Smooth muscle cell (in vitro differentiated cells): Measurements from ENCODE around the gene SORL1. TPM values are rescaled to one million over a fixed set of nuclear protein-coding genes. Genes with fewer than 3 reads are reported as not detected.

Experiments
- DNase-seq: peaks from one replicate; lab custom pipeline; 2025; ENCODE audit not compliant: unreplicated experiment; lab: John Stamatoyannopoulos, UW
- H2AFZ ChIP-seq: fragments of 200-600 bp; sonication (generic); 2 replicates; pipeline ENCODE4 v1.6.0; 2016; ENCODE audit warnings: antibody characterized with exemption, low read depth, mild to moderate bottlenecking
- H3F3A ChIP-seq: fragments of 200-600 bp; sonication (generic); 2 replicates; pipeline ENCODE4 v1.6.0; 2017; ENCODE audit warnings: antibody characterized with exemption, low read depth
- H3K27ac ChIP-seq: fragments of 200-600 bp; sonication (generic); 2 replicates; pipeline ENCODE4 v1.5.1; 2016; ENCODE audit warnings: low read depth, mild to moderate bottlenecking
- H3K27me3 ChIP-seq: fragments of 200-600 bp; sonication (generic); 2 replicates; pipeline ENCODE4 v1.6.1; 2016; ENCODE audit warnings: low read depth, mild to moderate bottlenecking
- H3K36me3 ChIP-seq: fragments of 200-600 bp; sonication (generic); 2 replicates; pipeline ENCODE4 v1.5.1; 2016; ENCODE audit warnings: low read depth
- H3K4me1 ChIP-seq: fragments of 200-600 bp; sonication (generic); 2 replicates; pipeline ENCODE4 v1.5.1; 2016; ENCODE audit warnings: low read depth
- H3K4me2 ChIP-seq: fragments of 200-600 bp; sonication (generic); 2 replicates; pipeline ENCODE4 v1.6.0; 2016; ENCODE audit warnings: mild to moderate bottlenecking
- H3K4me3 ChIP-seq: fragments of 200-600 bp; sonication (generic); 2 replicates; pipeline ENCODE4 v1.5.1; 2016; ENCODE audit warnings: mild to moderate bottlenecking
- H3K79me2 ChIP-seq: fragments of 200-600 bp; sonication (generic); 2 replicates; pipeline ENCODE4 v1.6.0; 2016; ENCODE audit warnings: low read depth, mild to moderate bottlenecking
- H3K9ac ChIP-seq: fragments of 200-600 bp; sonication (generic); 2 replicates; pipeline ENCODE4 v1.6.0; 2016; ENCODE audit warnings: low read depth
- H3K9me3 ChIP-seq: fragments of 200-600 bp; sonication (generic); replicated peaks from 2 replicates; pipeline ENCODE4 v1.5.1; 2016; ENCODE audit warnings: low read depth
- H4K20me1 ChIP-seq: fragments of 200-600 bp; sonication (generic); 2 replicates; pipeline ENCODE4 v1.6.0; 2016; ENCODE audit warnings: low read depth
- WGBS: methylation state at CpG from one replicate; pipeline ENCODE4 v1.1.7; 2016; ENCODE audit warnings: low lambda C conversion rate; 5-methylcytosine and 5-hydroxymethylcytosine counted together
- polyA plus RNA-seq: library from polyadenylated mRNA; unstranded; fragments of >200 nt; fragmentation: Nextera tagmentation; extraction: Ambion mirVana; gene quantifications from 2 replicates; pipeline ENCODE4 v1.2.1, GENCODE V29; 2016
- total RNA-seq: library from RNA; depleted of rRNA; stranded (reverse); fragments of >200 nt; gene quantifications from 2 replicates; pipeline ENCODE4 v1.2.3, GENCODE V29; 2014
- TF ChIP-seq, protein P1 (sequence below): fragments of 200-600 bp; sonication (generic); IDR thresholded peaks from 2 replicates; pipeline ENCODE4 v1.5.1; 2017; ENCODE audit warnings: borderline replicate concordance, mild to moderate bottlenecking, antibody characterized with exemption; ENCODE audit not compliant: insufficient read depth, poor library complexity, severe bottlenecking

Gene SORL1
- total and polyA plus RNA-seq, 2 experiments from 2014 or later: 1.2 to 5.8 TPM

DNA sequence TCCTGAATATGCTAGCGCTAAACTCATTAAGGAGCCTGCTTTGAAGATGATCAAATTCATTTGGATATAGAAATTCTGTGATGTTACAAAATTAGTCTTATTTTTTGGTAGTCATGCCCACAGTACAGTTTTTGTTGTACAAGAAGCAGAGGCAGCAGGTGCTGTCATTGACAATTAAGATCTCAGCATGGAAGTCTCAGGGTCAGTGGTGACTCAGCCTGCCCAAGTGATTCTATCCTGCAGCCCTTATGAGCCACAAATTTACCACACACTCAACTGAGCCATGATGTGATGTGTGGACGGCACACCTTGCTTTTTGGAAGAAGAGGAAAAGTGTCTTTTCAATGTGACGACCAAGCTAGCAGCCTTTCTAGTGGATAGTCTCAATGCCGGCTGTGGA is 154.2 kb downstream of the SORL1 start:
- H3K4me1 ChIP-seq: no peaks in the 10 kb centered on the region
- TF ChIP-seq, protein P1, sequence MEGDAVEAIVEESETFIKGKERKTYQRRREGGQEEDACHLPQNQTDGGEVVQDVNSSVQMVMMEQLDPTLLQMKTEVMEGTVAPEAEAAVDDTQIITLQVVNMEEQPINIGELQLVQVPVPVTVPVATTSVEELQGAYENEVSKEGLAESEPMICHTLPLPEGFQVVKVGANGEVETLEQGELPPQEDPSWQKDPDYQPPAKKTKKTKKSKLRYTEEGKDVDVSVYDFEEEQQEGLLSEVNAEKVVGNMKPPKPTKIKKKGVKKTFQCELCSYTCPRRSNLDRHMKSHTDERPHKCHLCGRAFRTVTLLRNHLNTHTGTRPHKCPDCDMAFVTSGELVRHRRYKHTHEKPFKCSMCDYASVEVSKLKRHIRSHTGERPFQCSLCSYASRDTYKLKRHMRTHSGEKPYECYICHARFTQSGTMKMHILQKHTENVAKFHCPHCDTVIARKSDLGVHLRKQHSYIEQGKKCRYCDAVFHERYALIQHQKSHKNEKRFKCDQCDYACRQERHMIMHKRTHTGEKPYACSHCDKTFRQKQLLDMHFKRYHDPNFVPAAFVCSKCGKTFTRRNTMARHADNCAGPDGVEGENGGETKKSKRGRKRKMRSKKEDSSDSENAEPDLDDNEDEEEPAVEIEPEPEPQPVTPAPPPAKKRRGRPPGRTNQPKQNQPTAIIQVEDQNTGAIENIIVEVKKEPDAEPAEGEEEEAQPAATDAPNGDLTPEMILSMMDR: no peak
- no peaks in the 10 kb centered on the region for H4K20me1 ChIP-seq
- 93% methylated on average over 4 of the region's 4 CpGs for WGBS
- H3K79me2 ChIP-seq: no peaks in the 10 kb centered on the region
- no peak overlapping the region for H3K4me3 ChIP-seq
- H3K27ac ChIP-seq: no peak overlapping the region
- H3K36me3 ChIP-seq: no peaks in the 10 kb centered on the region
- H3K27me3 ChIP-seq: no peaks in the 10 kb centered on the region
- no peak overlapping the region for H3K4me2 ChIP-seq
- H3K9me3 ChIP-seq: no peaks in the 10 kb centered on the region
- no peak for DNase-seq
- H3F3A ChIP-seq: no peaks in the 10 kb centered on the region
- no peak overlapping the region for H2AFZ ChIP-seq
- H3K9ac ChIP-seq: no peak overlapping the region

DNA sequence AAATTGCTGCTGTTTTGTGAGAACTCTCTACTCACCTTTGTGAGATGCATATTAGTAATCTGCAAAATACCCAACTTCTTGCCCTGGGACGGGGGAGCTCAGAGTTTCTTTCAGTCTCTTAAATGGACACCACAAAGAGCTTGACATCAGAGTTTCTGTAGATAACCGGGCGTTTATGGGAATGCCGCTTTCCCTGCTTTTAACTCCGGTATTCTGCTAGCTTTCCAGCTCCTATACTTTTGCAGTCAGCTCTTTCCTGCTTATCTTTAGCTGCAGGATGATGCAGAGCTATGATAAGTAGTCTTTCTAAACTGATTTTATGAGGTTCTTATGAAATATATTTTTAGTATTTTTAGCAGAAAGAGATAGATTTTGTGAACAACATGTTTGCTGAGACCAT is 155.2 kb downstream of the SORL1 start:
- DNase-seq: no peak
- TF ChIP-seq, protein P1: no peak
- Histone ChIP-seq H3K4me1 (no peaks in the 10 kb centered on the region), H3K4me2 (no peak overlapping the region), H3K36me3 (no peaks in the 10 kb centered on the region), H3K27me3 (no peaks in the 10 kb centered on the region), H2AFZ (no peak overlapping the region), H3K27ac (no peak overlapping the region), H3K9me3 (no peaks in the 10 kb centered on the region), H3K9ac (no peak overlapping the region), H3F3A (no peaks in the 10 kb centered on the region), H3K79me2 (no peaks in the 10 kb centered on the region), H3K4me3 (no peak overlapping the region), H4K20me1 (no peaks in the 10 kb centered on the region)
- 39% methylated on average over 5 of the region's 5 CpGs for WGBS

DNA sequence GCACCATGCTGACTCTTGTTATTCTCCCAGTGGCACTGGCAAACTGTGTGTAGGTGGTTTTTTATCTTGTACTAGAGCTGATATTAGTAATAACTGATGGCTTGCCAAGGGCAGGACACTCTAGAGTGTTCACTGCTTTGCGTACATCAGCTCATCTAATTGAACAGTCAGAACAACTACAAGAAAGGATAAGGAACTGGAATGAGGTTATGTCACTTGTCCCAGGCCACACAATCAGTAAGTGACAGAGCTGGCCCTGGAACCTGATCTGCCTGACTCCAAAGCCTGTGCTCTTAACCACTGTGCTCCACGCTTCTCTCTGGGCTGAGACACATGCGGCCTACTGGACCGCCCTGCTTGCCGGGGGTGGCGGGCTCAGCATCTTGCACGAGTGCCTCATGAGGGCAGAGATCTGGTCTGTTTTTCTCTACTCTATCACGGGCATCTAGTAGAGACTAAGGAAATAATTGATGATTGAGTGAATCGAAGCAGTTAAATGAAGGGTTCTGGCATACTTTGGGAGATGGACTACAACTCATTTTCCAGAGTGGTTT is 156.5 kb downstream of the SORL1 start:
- Histone ChIP-seq H3K27ac (no peak overlapping the region), H3F3A (no peaks in the 10 kb centered on the region), H2AFZ (no peak overlapping the region), H3K9me3 (no peaks in the 10 kb centered on the region), H3K4me2 (no peak overlapping the region), H4K20me1 (no peaks in the 10 kb centered on the region), H3K4me3 (no peak overlapping the region), H3K27me3 (no peaks in the 10 kb centered on the region), H3K9ac (no peak overlapping the region), H3K36me3 (no peaks in the 10 kb centered on the region), H3K79me2 (no peaks in the 10 kb centered on the region), H3K4me1 (no peaks in the 10 kb centered on the region)
- WGBS: 95% methylated on average over 9 of the region's 9 CpGs
- DNase-seq: no peak
- TF ChIP-seq, protein P1: no peak

DNA sequence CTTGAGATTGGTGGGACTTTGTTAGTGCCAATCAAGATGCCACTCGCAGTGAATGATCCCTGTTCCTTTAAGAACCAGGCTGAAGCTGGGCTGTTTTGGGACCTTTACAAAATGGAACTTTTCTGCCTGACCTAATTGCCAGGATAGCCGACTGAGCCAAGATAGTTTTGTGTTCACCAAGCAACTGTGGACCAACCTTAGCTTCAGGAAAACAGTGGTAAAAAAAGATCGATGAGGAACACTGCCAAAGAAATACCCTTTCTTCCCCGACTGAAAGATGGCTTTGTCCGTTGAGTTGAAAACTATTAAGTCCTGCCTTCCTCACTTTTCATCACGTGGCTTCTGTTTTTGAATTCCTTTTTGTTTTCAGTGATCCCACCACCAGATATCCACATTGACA is 158.6 kb downstream of the SORL1 start:
- no peak overlapping the region for H2AFZ ChIP-seq
- H3K4me3 ChIP-seq: no peak overlapping the region
- no peak overlapping the region for H3K27ac ChIP-seq
- H3K9me3 ChIP-seq: no peaks in the 10 kb centered on the region
- no peaks in the 10 kb centered on the region for H3K36me3 ChIP-seq
- no peak for DNase-seq
- H3F3A ChIP-seq: no peaks in the 10 kb centered on the region
- no peaks in the 10 kb centered on the region for H3K27me3 ChIP-seq
- no peaks in the 10 kb centered on the region for H3K4me1 ChIP-seq
- 96% methylated on average over 6 of the region's 6 CpGs for WGBS
- H3K4me2 ChIP-seq: no peak overlapping the region
- no peaks in the 10 kb centered on the region for H4K20me1 ChIP-seq
- no peak overlapping the region for H3K9ac ChIP-seq
- H3K79me2 ChIP-seq: no peaks in the 10 kb centered on the region
- TF ChIP-seq, protein P1: no peak
